Right lobe of liver (tissue), 6 donors: ENCODE data around the gene ADIRF. TPM values are rescaled to one million over a fixed set of nuclear protein-coding genes. Genes with fewer than 3 reads are reported as not detected.

Experiments
- ATAC-seq, 4 donors: fragments of 200-7000 bp; cut with Tn5 transposase; one replicate each; pipeline ENCODE4 v1.9.1; 2020; ENCODE audit warnings: mild to moderate bottlenecking in 4 of 4, moderate library complexity in 4 of 4
- DNase-seq, 3 donors: peaks; one replicate each; pipeline ENCODE4 v3.0.0-alpha.2; 2020
- H3K27ac ChIP-seq, 3 donors: fragments of 200-600 bp; one replicate each; pipeline ENCODE4 v1.8.0; 2022
- H3K27me3 ChIP-seq, 2 donors: fragments of 200-600 bp; one replicate each; pipeline ENCODE4 v1.8.0; 2022
- H3K36me3 ChIP-seq, 4 donors: fragments of 200-600 bp; sonication (generic) in 1 of 4; one replicate each; pipeline versions ENCODE4 v1.5.1 to v1.8.0; 2017 to 2022; ENCODE audit warnings: control low read depth in 1 of 4
- H3K4me1 ChIP-seq, 4 donors: fragments of 200-600 bp; sonication (generic) in 1 of 4; one replicate each; pipeline versions ENCODE4 v1.5.1 to v1.8.0; 2017 to 2022; ENCODE audit warnings: control low read depth in 1 of 4
- H3K4me3 ChIP-seq, 3 donors: fragments of 200-600 bp; one replicate each; pipeline ENCODE4 v1.8.0; 2022
- H3K9me3 ChIP-seq, 4 donors: fragments of 200-600 bp; sonication (generic) in 1 of 4; one replicate each; pipeline versions ENCODE4 v1.5.1 to v1.8.0; 2017 to 2022; ENCODE audit warnings: control low read depth in 1 of 4
- POLR2A ChIP-seq: fragments of 450-650 bp; IDR thresholded peaks from one replicate; pipeline ENCODE4 v1.6.1; 2017; ENCODE audit warnings: antibody characterized with exemption, mild to moderate bottlenecking
- WGBS: methylation state at CpG from one replicate; pipeline ENCODE4 v1.1.6; 2018; ENCODE audit warnings: low coverage, low lambda C conversion rate; ENCODE audit not compliant: insufficient coverage; ENCODE audit errors: missing lambda C conversion rate; 5-methylcytosine and 5-hydroxymethylcytosine counted together
- intact Hi-C, 2 donors: fragments of 100-400 bp; cut with DNase I; formaldehyde crosslinking; loops; one replicate each; pipeline versions ENCODE4 v1.11.2 to v1.14.1; 2022
- total RNA-seq, 6 experiments: library from RNA; depleted of rRNA in 2 of 6; stranded (reverse); fragments of >200 nt in 2 of 6; fragmentation: NEBNext Ultra II Directional in 3 of 6; extraction: Animal tissue kit (Norgen Biotek cat#: 25700) in 3 of 6; gene quantifications; one replicate each; pipeline versions ENCODE4 v1.1.0 to v1.2.4, GENCODE V29; 2016 to 2023
- TF ChIP-seq, protein P1 (sequence below), 4 donors: fragments of 200-600 bp in 3 of 4; fragments of 450-650 bp in 1 of 4; IDR thresholded peaks; one replicate each; pipeline versions ENCODE4 v1.5.1 to v1.8.0; 2016 to 2022; ENCODE audit warnings: antibody characterized with exemption in 4 of 4, mild to moderate bottlenecking in 2 of 4
- donor health status: DM: no; HTN: yes; CAD: no.
- donor health status: DM: no; HTN: no; CAD: no.
- donor health status: DM: no; HTN: no; CAD: no.
- donor health status: DM: no; HTN: yes; CAD: no.
- donor health status: DM: no; HTN: yes; CAD: no.

ADIRF gene
- total RNA-seq, 6 experiments from 2014 or later = 11.1 to 77.6 (median 28.6) TPM

DNA sequence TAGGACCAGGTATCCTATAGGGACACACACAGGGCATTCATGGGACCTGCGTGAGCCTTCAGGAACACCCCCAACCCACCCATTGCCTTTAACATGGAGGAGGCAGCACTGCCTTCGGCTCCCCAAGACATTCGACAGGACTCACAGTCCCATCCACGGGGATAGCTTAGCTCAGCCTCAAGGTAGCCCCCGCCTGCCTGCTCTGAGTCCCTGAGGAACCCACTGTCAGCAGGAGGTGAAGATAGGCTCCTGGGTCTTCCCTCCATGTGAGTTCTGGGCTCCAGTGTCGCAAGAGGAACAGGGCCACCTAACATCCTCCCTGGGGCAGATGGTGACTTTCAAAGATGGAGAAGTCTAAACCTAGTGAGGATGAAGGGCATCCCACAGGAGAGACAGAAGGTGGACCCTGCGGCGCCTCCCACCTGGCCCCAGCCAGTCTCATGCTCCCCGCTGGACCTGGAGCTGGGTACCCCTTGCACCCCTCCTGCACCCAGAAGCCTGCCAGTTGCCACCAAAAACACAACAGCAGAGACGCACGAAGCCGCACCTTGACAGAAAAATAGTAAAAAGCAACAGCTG, 4.9 kb upstream of the ADIRF start:
- H3K9me3 ChIP-seq = no peaks in the 10 kb centered on the region
- no peak for ATAC-seq
- TF ChIP-seq POLR2A = no peak
- TF ChIP-seq, protein P1, sequence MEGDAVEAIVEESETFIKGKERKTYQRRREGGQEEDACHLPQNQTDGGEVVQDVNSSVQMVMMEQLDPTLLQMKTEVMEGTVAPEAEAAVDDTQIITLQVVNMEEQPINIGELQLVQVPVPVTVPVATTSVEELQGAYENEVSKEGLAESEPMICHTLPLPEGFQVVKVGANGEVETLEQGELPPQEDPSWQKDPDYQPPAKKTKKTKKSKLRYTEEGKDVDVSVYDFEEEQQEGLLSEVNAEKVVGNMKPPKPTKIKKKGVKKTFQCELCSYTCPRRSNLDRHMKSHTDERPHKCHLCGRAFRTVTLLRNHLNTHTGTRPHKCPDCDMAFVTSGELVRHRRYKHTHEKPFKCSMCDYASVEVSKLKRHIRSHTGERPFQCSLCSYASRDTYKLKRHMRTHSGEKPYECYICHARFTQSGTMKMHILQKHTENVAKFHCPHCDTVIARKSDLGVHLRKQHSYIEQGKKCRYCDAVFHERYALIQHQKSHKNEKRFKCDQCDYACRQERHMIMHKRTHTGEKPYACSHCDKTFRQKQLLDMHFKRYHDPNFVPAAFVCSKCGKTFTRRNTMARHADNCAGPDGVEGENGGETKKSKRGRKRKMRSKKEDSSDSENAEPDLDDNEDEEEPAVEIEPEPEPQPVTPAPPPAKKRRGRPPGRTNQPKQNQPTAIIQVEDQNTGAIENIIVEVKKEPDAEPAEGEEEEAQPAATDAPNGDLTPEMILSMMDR (IDR thresholded peaks at IDR 0.05) = no peak
- H3K27ac ChIP-seq = no peak overlapping the region
- WGBS = 91% methylated on average over 8 of the region's 12 CpGs
- H3K36me3 ChIP-seq = no peaks in the 10 kb centered on the region
- DNase-seq = peak in 2 of 3 donors; percentile 37
- H3K27me3 ChIP-seq = no peaks in the 10 kb centered on the region
- intact Hi-C loops = no loop called here
- H3K4me1 ChIP-seq = peaks cover 0 to 11% (median 2%) of the 10 kb centered on the region in 4 donors
- H3K4me3 ChIP-seq = no peak overlapping the region

DNA sequence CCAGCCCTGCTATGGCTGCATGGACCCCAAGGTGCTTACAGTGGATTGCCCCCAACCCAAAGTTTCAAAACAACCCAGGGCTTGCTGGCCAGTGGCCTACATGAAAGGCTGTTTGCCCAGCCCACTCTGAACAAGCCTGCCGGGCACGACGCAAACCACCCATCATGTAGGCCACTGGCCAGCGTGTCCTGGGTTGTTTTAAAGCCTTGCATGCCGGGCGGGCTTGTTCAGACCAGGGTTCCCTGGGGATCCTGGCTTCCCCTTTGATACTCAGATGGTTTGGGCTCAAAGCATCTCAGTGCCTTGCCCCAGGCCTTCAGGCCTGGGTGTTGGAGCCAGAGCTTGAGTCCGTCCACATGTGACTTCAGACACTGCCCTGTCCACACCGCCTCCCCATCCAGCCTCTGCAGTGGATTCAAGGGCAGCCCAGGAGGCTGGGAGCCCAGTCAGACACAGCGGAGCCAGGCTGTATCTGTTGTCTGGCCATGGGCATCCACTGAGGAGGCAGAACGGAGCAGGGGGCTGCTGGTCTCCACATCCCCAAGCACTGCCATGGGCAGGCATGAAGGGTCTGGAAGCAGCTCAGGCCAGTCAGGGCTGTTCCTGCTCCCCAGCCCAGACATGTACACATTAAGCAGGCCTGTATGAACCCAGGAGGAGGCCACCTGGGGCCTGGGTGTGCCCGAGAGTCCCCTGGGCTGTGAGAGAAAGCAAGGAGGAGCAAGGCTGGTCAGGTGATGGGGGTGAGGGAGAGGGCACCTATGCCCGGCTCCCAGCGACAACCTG, 4.0 kb upstream of the ADIRF start:
- Histone ChIP-seq H3K27me3 (no peaks in the 10 kb centered on the region), H3K36me3 (no peaks in the 10 kb centered on the region), H3K27ac (no peak overlapping the region), H3K4me3 (no peak overlapping the region), H3K4me1 (peaks cover 0 to 15% (median 0%) of the 10 kb centered on the region in 4 donors), H3K9me3 (no peaks in the 10 kb centered on the region)
- no peak for ATAC-seq
- WGBS = 90% methylated on average over 6 of the region's 13 CpGs
- peak in 2 of 3 donors; percentile 30 to 38 for DNase-seq
- intact Hi-C loops = no loop called here
- TF ChIP-seq, protein P1 (IDR thresholded peaks at IDR 0.05) = no peak
- TF ChIP-seq POLR2A = no peak

DNA sequence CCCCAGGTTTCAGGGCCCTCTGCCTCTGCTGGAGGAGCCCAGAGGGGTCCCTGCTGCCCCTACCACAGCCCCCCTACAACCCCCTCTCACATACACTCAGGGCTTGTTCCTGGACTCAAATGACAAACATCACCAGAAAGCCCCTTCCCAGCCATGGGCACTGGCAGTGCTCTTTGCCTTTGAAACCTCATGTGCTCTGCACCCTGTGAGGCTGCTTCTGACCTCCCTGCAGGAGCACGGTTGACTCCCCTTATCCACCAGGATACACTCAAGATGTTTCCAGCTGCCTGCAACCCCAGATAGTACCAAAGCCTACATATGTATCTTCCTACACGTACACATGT, 3.5 kb upstream of the ADIRF start:
- Histone ChIP-seq H3K4me1 (peaks cover 0 to 15% (median 0%) of the 10 kb centered on the region in 4 donors), H3K27ac (no peak overlapping the region), H3K9me3 (no peaks in the 10 kb centered on the region), H3K4me3 (no peak overlapping the region), H3K36me3 (no peaks in the 10 kb centered on the region), H3K27me3 (no peaks in the 10 kb centered on the region)
- no peak for TF ChIP-seq POLR2A
- TF ChIP-seq, protein P1 (IDR thresholded peaks at IDR 0.05) = no peak
- peak in 1 of 3 donors; percentile 11 for DNase-seq
- ATAC-seq = no peak
- intact Hi-C loops = no loop called here
- 87% methylated on average over 2 of the region's 2 CpGs for WGBS

DNA sequence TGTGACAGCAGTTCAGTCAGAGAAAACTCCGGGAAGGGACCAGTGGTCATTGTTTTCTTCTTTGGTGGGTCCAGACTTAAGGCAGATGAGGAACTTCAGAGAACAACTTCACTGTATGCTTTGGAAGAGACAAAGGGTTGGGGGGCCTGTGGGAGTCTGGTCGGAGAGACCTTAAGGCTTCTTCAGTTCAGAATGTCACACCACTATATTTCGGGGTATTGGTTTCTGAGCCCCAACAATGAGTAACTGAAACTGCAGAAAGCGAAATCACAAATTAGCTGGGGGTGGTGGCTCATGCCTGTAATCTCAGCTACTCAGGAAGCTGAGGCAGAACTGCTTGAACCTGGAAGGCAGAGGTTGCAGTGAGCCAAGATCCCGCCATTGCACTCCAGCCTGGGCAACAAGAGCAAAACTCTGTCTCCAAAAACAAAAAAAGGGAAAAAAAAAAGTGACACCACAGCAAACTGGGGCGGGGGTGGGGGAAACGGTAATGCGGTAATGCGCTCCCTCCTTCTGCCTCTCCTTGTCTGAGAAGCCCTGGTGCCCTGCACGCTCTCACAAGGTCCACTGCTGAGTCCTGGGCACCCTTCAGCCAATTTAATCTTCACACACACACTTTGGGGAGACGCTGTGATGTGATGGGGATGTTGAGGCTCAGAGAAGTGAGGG, 2.2 kb upstream of the ADIRF start:
- 46% methylated on average over 8 of the region's 11 CpGs for WGBS
- H3K27ac ChIP-seq = no peak overlapping the region
- ATAC-seq (no peak), DNase-seq (peak in 2 of 3 donors; percentile 3 to 9)
- H3K4me3 ChIP-seq = no peak overlapping the region
- TF ChIP-seq, protein P1 (IDR thresholded peaks at IDR 0.05) = no peak
- TF ChIP-seq POLR2A = no peak
- no peaks in the 10 kb centered on the region for H3K27me3 ChIP-seq
- intact Hi-C loops = no loop called here
- no peaks in the 10 kb centered on the region for H3K36me3 ChIP-seq
- H3K9me3 ChIP-seq = no peaks in the 10 kb centered on the region
- peaks cover 0 to 15% (median 0%) of the 10 kb centered on the region in 4 donors for H3K4me1 ChIP-seq
